Measurements from ENCODE around the gene SYNE1. TPM values are rescaled to one million over a fixed set of nuclear protein-coding genes. Genes with fewer than 3 reads are reported as not detected.

The SYNE1 gene
- total and polyA plus RNA-seq, 10 of the 15 experiments (the other 5 are each of a cell fraction or from before 2014, with no cell fraction given) = 2.3 to 28.7 (median 14.1) TPM

- no peak for FAIRE-seq
- no TSS peak for BruUV-seq (replicated peaks)
- intact Hi-C loops (cut with micrococcal nuclease; ENCODE audit: unreplicated experiment) (no loop called here), in situ Hi-C loops (cut with MboI) (loop anchor here (10.0 kb wide), 1 partner anchor 363 kb away; no protein-coding TSS in a partner anchor)
- 90% methylated on average over 8 of the region's 8 CpGs for WGBS (ENCODE audit: insufficient coverage, insufficient replicate concordance, low lambda C conversion rate, missing lambda C conversion rate)
- DNase-seq (ENCODE audit: low read depth, low spot score) = no peak
- ATAC-seq = no peak
- no peak overlapping the region for H3K27ac ChIP-seq (ENCODE audit: control insufficient read depth, insufficient read depth)
- H3K4me2 ChIP-seq (ENCODE audit: control insufficient read depth, insufficient read depth) = no peak overlapping the region
- ChIA-PET POLR2A (no interaction called here), SMC1A (ENCODE audit: uncharacterized antibody, unreplicated experiment) (interaction anchor here (0.6 to 8.3 kb wide), 4 partner anchors 8 to 540 kb away, joined by 3 to 131 read pairs (median 4); no protein-coding TSS in a partner anchor), CTCF (interaction anchor here (5.7 kb wide), 1 partner anchor 361 kb away, joined by 100 read pairs; no protein-coding TSS in a partner anchor), RAD21 (ENCODE audit: unreplicated experiment) (interaction anchor here (1.9 kb wide), 1 partner anchor 437 kb away, joined by 7 read pairs; no protein-coding TSS in a partner anchor)
- H2AFZ ChIP-seq (ENCODE audit: control insufficient read depth, low read depth, low read length) = no peak overlapping the region
- no peak overlapping the region for H3K9ac ChIP-seq (ENCODE audit: control insufficient read depth, insufficient read depth, low read length)
- H4K20me1 ChIP-seq (ENCODE audit: control insufficient read depth, insufficient read depth) = no peaks in the 10 kb centered on the region
- no peak overlapping the region for H3K4me3 ChIP-seq
- peaks cover 0 to 2% of the 10 kb centered on the region in 2 experiments; a peak in 2 of 4 replicates for H3K36me3 ChIP-seq (ENCODE audit: control insufficient read depth in 2 of 2, insufficient read depth in 2 of 2, low read length in 1 of 2)
- no peaks in the 10 kb centered on the region for H3K4me1 ChIP-seq (ENCODE audit: control insufficient read depth, insufficient read depth, low read length)
- H3K27me3 ChIP-seq (replicated peaks in 1 of 2; ENCODE audit: control insufficient read depth in 2 of 2, insufficient read depth in 2 of 2, low read length in 1 of 2) = no peaks in the 10 kb centered on the region
- no peaks in the 10 kb centered on the region for H3K9me3 ChIP-seq (replicated peaks; ENCODE audit: control insufficient read depth, insufficient read depth, low read length)
- TF ChIP-seq, protein P1, sequence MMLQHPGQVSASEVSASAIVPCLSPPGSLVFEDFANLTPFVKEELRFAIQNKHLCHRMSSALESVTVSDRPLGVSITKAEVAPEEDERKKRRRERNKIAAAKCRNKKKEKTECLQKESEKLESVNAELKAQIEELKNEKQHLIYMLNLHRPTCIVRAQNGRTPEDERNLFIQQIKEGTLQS (IDR thresholded peaks at IDR 0.05; ENCODE audit: borderline replicate concordance, extremely low read depth, low read depth, low read length) = no peak
- TF ChIP-seq SKIL (IDR thresholded peaks at IDR 0.05; ENCODE audit: low read depth, poor library complexity, severe bottlenecking) (no peak), IRF4 (IDR thresholded peaks at IDR 0.05; ENCODE audit: low read depth, low read length) (no peak), ELK1 (IDR thresholded peaks at IDR 0.05; ENCODE audit: low read depth, low read length) (no peak), ETV6 (conservative IDR thresholded peaks at IDR 0.05 in 1 of 2, IDR thresholded peaks at IDR 0.05 in 1 of 2; ENCODE audit: borderline replicate concordance in 1 of 2, low read depth in 1 of 2) (no peak), IRF3 (IDR thresholded peaks at IDR 0.05) (no peak), MTA3 (IDR thresholded peaks at IDR 0.05; ENCODE audit: borderline replicate concordance, low read length) (no peak), FOXM1 (IDR thresholded peaks at IDR 0.05; ENCODE audit: low read depth, low read length) (no peak), ZNF207 (IDR thresholded peaks at IDR 0.05; ENCODE audit: borderline replicate concordance) (no peak), ZZZ3 (IDR thresholded peaks at IDR 0.05; ENCODE audit: control insufficient read depth, insufficient read length, low read depth) (no peak), SPI1 (IDR thresholded peaks at IDR 0.05; ENCODE audit: borderline replicate concordance, insufficient read depth, low read depth, low read length) (no peak), SIX5 (IDR thresholded peaks at IDR 0.05; ENCODE audit: low read depth, low read length, severe bottlenecking) (no peak), NR2F1 (conservative IDR thresholded peaks at IDR 0.05) (no peak), POLR2AphosphoS2 (IDR thresholded peaks at IDR 0.05; ENCODE audit: low read depth, low read length) (no peak), RELA (IDR thresholded peaks at IDR 0.05; ENCODE audit: borderline replicate concordance, partially characterized antibody) (no peak), SREBF1 (IDR thresholded peaks at IDR 0.05; ENCODE audit: low read length) (no peak)
- H3K79me2 ChIP-seq (ENCODE audit: control insufficient read depth, insufficient read depth, low read length) = no peaks in the 10 kb centered on the region
These were observed 509.6 kb downstream of the SYNE1 start for GRCh38 chr6:152127432-152128165.
